GM19328 (cell line): ENCODE results near the gene LRIG3.
"Not testable (repeated sequence)": the region's sequence is repeated elsewhere in the genome, so short reads cannot be mapped to it uniquely, and the experiment has no call there.

Experiments
- ATAC-seq: cut with Tn5 transposase; IDR thresholded peaks from one replicate; pipeline ENCODE4 v1.9.1; 2021; ENCODE audit warnings: mild to moderate bottlenecking, moderate library complexity; ENCODE audit not compliant: unreplicated experiment

Gene LRIG3

DNA sequence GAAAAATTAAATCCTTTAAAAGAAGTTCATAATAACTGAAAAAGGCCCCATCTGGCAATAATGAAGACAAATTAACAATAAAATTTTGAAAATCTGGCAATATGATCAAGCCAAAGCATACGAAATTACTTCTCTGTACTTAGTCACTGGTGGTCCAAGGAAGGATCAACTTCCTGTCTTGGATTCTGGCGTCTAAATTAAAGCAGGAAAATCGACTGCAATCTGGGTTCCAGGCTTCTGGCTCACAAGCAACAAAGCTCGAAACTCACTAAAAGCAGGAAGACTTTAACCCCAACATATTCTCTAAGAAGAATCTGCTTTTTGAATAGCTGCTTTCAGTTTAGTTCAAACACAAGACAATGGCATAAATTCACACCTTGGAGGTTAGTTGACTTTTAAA, 49.7 kb downstream of the LRIG3 start:
- no peak for ATAC-seq

DNA sequence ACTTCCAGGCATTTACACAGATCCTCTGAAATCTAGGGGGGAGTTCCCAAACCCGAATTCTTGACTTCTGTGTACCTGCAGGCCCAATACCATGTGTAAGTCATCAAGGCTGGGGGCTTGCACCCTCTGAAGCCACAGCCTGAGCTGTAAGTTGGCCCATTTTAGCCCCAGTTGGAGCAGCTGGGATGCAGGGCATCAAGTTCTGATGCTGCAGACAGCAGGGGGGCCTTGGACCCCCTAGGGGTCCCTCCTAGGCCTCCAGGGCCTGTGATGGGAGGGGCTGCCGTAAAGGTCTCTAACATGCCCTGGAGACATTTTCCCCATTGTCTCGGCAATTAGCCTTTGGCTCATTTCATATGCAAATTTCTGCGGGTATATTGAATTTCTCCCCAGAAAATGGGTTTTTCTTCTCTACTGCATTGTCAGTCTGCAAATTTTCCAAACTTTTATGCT, 59.5 kb downstream of the LRIG3 start:
- ATAC-seq: no peak

GRCh38 chr12:58860056-58860787, 60.1 kb downstream of the LRIG3 start:
- ATAC-seq: no peak

GRCh38 chr12:58858030-58858429, 62.3 kb downstream of the LRIG3 start:
- ATAC-seq: no peak

GRCh38 chr12:58857206-58857605, 63.1 kb downstream of the LRIG3 start:
- ATAC-seq: not testable (repeated sequence)

DNA sequence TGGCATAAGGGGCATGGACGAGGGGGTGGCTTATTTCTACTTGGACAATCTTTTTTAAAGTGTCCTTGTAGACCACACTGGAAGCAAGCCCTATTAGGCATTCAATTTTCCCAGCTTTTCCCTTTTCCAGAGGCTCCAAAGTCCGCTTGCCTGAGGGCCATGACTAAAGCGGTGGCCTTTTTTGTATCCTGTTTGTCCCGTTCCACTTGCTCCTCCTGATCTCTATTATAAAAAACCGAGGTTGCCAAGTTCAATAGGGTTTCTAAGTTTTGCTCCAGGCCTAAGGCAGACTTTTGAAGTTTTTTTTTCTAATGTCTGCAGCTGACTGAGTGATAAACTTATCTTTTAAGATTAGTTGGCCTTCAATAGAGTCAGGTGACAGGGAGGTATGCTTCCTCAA, 64.7 kb downstream of the LRIG3 start:
- not testable (repeated sequence) for ATAC-seq

GRCh38 chr12:58850826-58851225, 69.5 kb downstream of the LRIG3 start:
- no peak for ATAC-seq

GRCh38 chr12:58847901-58848600, 72.3 kb downstream of the LRIG3 start:
- no peak for ATAC-seq

GRCh38 chr12:58844161-58844560, 76.1 kb downstream of the LRIG3 start:
- no peak for ATAC-seq

DNA sequence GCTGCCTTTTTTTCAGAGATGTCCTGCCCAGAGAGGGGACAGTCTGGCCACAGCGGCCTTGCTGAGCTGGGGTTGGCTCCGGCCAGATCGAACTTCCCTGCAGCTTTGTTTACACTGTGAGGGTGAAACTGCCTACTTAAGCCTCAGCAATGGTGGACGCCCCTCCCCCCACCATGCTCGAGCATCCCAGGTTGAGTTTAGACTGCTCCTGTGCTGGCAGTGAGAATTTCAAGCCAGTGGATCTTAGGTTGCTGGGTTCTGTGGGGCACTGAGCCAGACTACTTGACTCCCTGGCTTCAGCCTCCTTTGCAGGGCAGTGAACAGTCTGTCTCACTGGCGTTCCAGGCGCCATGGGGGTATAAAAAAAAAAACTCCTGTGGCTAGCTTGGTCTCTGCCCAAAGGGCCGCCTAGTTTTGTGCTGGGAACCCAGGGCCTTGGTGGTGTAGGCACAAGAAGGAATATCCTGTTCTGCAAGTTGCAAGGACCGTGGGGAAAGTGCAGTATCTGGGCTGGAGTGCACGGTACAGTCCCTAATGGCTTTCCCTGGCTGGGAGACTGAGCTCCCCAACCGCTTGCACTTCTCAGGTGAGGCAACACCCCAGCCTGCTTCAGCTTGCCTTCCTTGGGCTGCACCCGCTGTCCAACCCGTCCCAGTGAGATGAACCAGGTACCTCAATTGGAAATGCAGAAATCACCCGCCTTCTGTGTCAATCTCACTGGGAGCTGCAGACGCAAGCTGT, 79.1 kb downstream of the LRIG3 start:
- no peak for ATAC-seq

GRCh38 chr12:58833853-58834252, 86.5 kb downstream of the LRIG3 start:
- ATAC-seq: no peak

GRCh38 chr12:58832920-58833319, 87.4 kb downstream of the LRIG3 start:
- no peak for ATAC-seq
